SKM-1 (cell line): Measurements from ENCODE around the gene CNTN5.

Experiments
- DNase-seq: peaks from one replicate; lab custom pipeline; 2025; ENCODE audit not compliant: unreplicated experiment; lab: John Stamatoyannopoulos, UW

Gene CNTN5

GRCh38 chr11:99589771-99590170 lies 569.0 kb downstream of the CNTN5 start:
- no peak for DNase-seq

- DNase-seq = no peak
Observed at GRCh38 chr11:99592266-99592665, 571.5 kb downstream of the CNTN5 start.

GRCh38 chr11:99593197-99593596 lies 572.4 kb downstream of the CNTN5 start:
- DNase-seq = no peak

- DNase-seq = no peak
Observed at GRCh38 chr11:99601179-99601578, 580.4 kb downstream of the CNTN5 start.

- no peak for DNase-seq
Observed at GRCh38 chr11:99614352-99614751, 593.6 kb downstream of the CNTN5 start.

GRCh38 chr11:99630629-99631028 lies 609.9 kb downstream of the CNTN5 start:
- no peak for DNase-seq

GRCh38 chr11:99631618-99632017 lies 610.9 kb downstream of the CNTN5 start:
- DNase-seq = no peak

GRCh38 chr11:99632969-99633368 lies 612.2 kb downstream of the CNTN5 start:
- peak; percentile 6 for DNase-seq

- DNase-seq = no peak
Observed at GRCh38 chr11:99634581-99634980, 613.8 kb downstream of the CNTN5 start.

GRCh38 chr11:99638073-99638553 lies 617.4 kb downstream of the CNTN5 start:
- no peak for DNase-seq

GRCh38 chr11:99640671-99641070 lies 619.9 kb downstream of the CNTN5 start:
- no peak for DNase-seq

GRCh38 chr11:99645934-99646333 lies 625.2 kb downstream of the CNTN5 start:
- DNase-seq = no peak

- no peak for DNase-seq
Observed at GRCh38 chr11:99670067-99670676, 649.4 kb downstream of the CNTN5 start.

- no peak for DNase-seq
Observed at GRCh38 chr11:99671808-99672409, 651.2 kb downstream of the CNTN5 start.

- no peak for DNase-seq
Observed at GRCh38 chr11:99676292-99676691, 655.5 kb downstream of the CNTN5 start.

- no peak for DNase-seq
Observed at GRCh38 chr11:99682171-99682570, 661.4 kb downstream of the CNTN5 start.

- no peak for DNase-seq
Observed at GRCh38 chr11:99682646-99683045, 661.9 kb downstream of the CNTN5 start.

- DNase-seq = no peak
Observed at GRCh38 chr11:99683933-99684332, 663.2 kb downstream of the CNTN5 start.

- DNase-seq = no peak
Observed at GRCh38 chr11:99686838-99687237, 666.1 kb downstream of the CNTN5 start.

GRCh38 chr11:99687320-99687719 lies 666.6 kb downstream of the CNTN5 start:
- DNase-seq = no peak

- DNase-seq = no peak
Observed at GRCh38 chr11:99693941-99694492, 673.3 kb downstream of the CNTN5 start.

GRCh38 chr11:99695106-99695505 lies 674.4 kb downstream of the CNTN5 start:
- no peak for DNase-seq

GRCh38 chr11:99706848-99707247 lies 686.1 kb downstream of the CNTN5 start:
- no peak for DNase-seq
